WTC11 (cell line): Measurements from ENCODE around the gene PDCL2. TPM values are rescaled to one million over a fixed set of nuclear protein-coding genes. Genes with fewer than 3 reads are reported as not detected.

ENCODE experiments used
- ATAC-seq: fragments of 200-7000 bp; cut with Tn5 transposase; 2 replicates; pipeline ENCODE4 v1.10.0; 2021; ENCODE audit warnings: mild to moderate bottlenecking, moderate library complexity
- CTCF ChIA-PET: fragments of 300-600 bp; sonication (Branson Sonifier 250); formaldehyde crosslinking; loops from one replicate; lab custom pipeline; 2021; ENCODE audit warnings: antibody characterized with exemption; lab: Charles Lee
- POLR2A ChIA-PET: fragments of 350-600 bp; sonication (Branson Sonifier 250); formaldehyde crosslinking; loops from one replicate; lab custom pipeline; 2021; ENCODE audit warnings: antibody characterized with exemption; lab: Charles Lee
- DNase-seq: peaks from one replicate; pipeline ENCODE4 v3.0.0; 2021; ENCODE audit warnings: low spot score
- H3K27ac Mint-ChIP-seq: 2 replicates; pipeline ENCODE4 v1.8.0; 2021; ENCODE audit warnings: mixed read lengths
- H3K27me3 Mint-ChIP-seq: 2 replicates; pipeline ENCODE4 v1.8.0; 2021; ENCODE audit warnings: low read depth, mild to moderate bottlenecking, moderate library complexity, mixed read lengths
- H3K36me3 Mint-ChIP-seq: 2 replicates; pipeline ENCODE4 v1.8.0; 2021; ENCODE audit warnings: mixed read lengths
- H3K4me1 Mint-ChIP-seq: 2 replicates; pipeline ENCODE4 v1.8.0; 2022; ENCODE audit warnings: mixed read lengths
- H3K4me3 Mint-ChIP-seq: 2 replicates; pipeline ENCODE4 v1.8.0; 2021; ENCODE audit warnings: mild to moderate bottlenecking, moderate library complexity, mixed read lengths
- H3K9me3 Mint-ChIP-seq: 2 replicates; pipeline ENCODE4 v1.8.0; 2021; ENCODE audit warnings: mixed read lengths
- CREB1 ChIP-seq: sonication (generic); formaldehyde crosslinking; IDR thresholded peaks from 2 replicates; pipeline ENCODE4 v1.8.0; 2023; ENCODE audit warnings: mild to moderate bottlenecking, missing genetic modification reagents
- CREM ChIP-seq: sonication (generic); formaldehyde crosslinking; IDR thresholded peaks from 2 replicates; pipeline ENCODE4 v1.8.1; 2022; ENCODE audit warnings: mild to moderate bottlenecking, missing genetic modification reagents, moderate library complexity
- ELF4 ChIP-seq: sonication (generic); formaldehyde crosslinking; IDR thresholded peaks from 2 replicates; pipeline ENCODE4 v1.8.1; 2022; ENCODE audit warnings: low read depth, mild to moderate bottlenecking, moderate library complexity, missing genetic modification reagents
- EMX1 ChIP-seq: fragments of 250-450 bp; sonication (Bioruptor Pico); IDR thresholded peaks from 2 replicates; pipeline ENCODE4 v1.8.0; 2021; ENCODE audit warnings: mild to moderate bottlenecking
- GABPB1 ChIP-seq: sonication (generic); formaldehyde crosslinking; IDR thresholded peaks from 2 replicates; pipeline ENCODE4 v1.8.1; 2023; ENCODE audit warnings: mild to moderate bottlenecking, missing genetic modification reagents
- GTF2I ChIP-seq: fragments of 250-450 bp; sonication (Bioruptor Pico); conservative IDR thresholded peaks from 2 replicates; pipeline ENCODE4 v1.4.0; 2021; ENCODE audit warnings: mild to moderate bottlenecking
- HMGA2 ChIP-seq: fragments of 250-450 bp; sonication (Bioruptor Pico); IDR thresholded peaks from 2 replicates; pipeline ENCODE4 v1.4.0; 2021; ENCODE audit warnings: mild to moderate bottlenecking, moderate library complexity
- MYBL2 ChIP-seq: sonication (generic); formaldehyde crosslinking; IDR thresholded peaks from 2 replicates; pipeline ENCODE4 v1.8.1; 2023; ENCODE audit warnings: mild to moderate bottlenecking, moderate library complexity, missing genetic modification reagents
- NFATC4 ChIP-seq: fragments of 250-450 bp; sonication (Bioruptor Pico); IDR thresholded peaks from 2 replicates; pipeline ENCODE4 v1.9.0; 2021; ENCODE audit warnings: mild to moderate bottlenecking
- PRRX2 ChIP-seq: fragments of 250-450 bp; sonication (Bioruptor Pico); IDR thresholded peaks from 2 replicates; pipeline ENCODE4 v1.8.0; 2021; ENCODE audit warnings: mild to moderate bottlenecking
- SMAD3 ChIP-seq: sonication (generic); formaldehyde crosslinking; IDR thresholded peaks from 2 replicates; pipeline ENCODE4 v1.8.0; 2022; ENCODE audit warnings: missing genetic modification reagents, mild to moderate bottlenecking, borderline replicate concordance
- TP53 ChIP-seq: sonication (generic); formaldehyde crosslinking; IDR thresholded peaks from 2 replicates; pipeline ENCODE4 v1.8.1; 2023; ENCODE audit warnings: mild to moderate bottlenecking, missing genetic modification reagents
- ZNF138 ChIP-seq: sonication (generic); formaldehyde crosslinking; conservative IDR thresholded peaks from 2 replicates; pipeline ENCODE4 v1.8.1; 2022; ENCODE audit warnings: mild to moderate bottlenecking, moderate library complexity, missing genetic modification reagents
- ZNF396 ChIP-seq: fragments of 250-450 bp; sonication (Bioruptor Pico); IDR thresholded peaks from 2 replicates; pipeline ENCODE4 v1.8.0; 2021; ENCODE audit warnings: mild to moderate bottlenecking, moderate library complexity, borderline replicate concordance
- total RNA-seq: library from RNA; stranded (reverse); gene quantifications from 3 replicates; pipeline ENCODE4 v1.2.3, GENCODE V29; 2021
- TF ChIP-seq, protein P1 (sequence below): sonication (generic); formaldehyde crosslinking; IDR thresholded peaks from 2 replicates; pipeline ENCODE4 v1.8.1; 2022; ENCODE audit warnings: low read depth, missing genetic modification reagents, borderline replicate concordance
- TF ChIP-seq, protein P2 (sequence below): sonication (generic); formaldehyde crosslinking; IDR thresholded peaks from 2 replicates; pipeline ENCODE4 v1.8.1; 2022; ENCODE audit warnings: missing genetic modification reagents, borderline replicate concordance
- TF ChIP-seq, protein P3 (sequence below): sonication (generic); formaldehyde crosslinking; IDR thresholded peaks from 2 replicates; pipeline ENCODE4 v1.8.1; 2023; ENCODE audit warnings: mild to moderate bottlenecking, moderate library complexity, missing genetic modification reagents
- TF ChIP-seq, protein P4 (sequence below): fragments of 250-450 bp; sonication (Bioruptor Pico); IDR thresholded peaks from 2 replicates; pipeline ENCODE4 v1.9.0; 2021; ENCODE audit warnings: mild to moderate bottlenecking
- TF ChIP-seq, protein P5 (sequence below): fragments of 250-450 bp; sonication (Bioruptor Pico); IDR thresholded peaks from 2 replicates; pipeline ENCODE4 v1.9.0; 2021; ENCODE audit warnings: mild to moderate bottlenecking
- TF ChIP-seq, protein P6 (sequence below): sonication (generic); formaldehyde crosslinking; IDR thresholded peaks from 2 replicates; pipeline ENCODE4 v1.8.0; 2022; ENCODE audit warnings: mild to moderate bottlenecking, missing genetic modification reagents

PDCL2 gene
- total RNA-seq, 1 experiment from 2014 or later, result not detected

DNA sequence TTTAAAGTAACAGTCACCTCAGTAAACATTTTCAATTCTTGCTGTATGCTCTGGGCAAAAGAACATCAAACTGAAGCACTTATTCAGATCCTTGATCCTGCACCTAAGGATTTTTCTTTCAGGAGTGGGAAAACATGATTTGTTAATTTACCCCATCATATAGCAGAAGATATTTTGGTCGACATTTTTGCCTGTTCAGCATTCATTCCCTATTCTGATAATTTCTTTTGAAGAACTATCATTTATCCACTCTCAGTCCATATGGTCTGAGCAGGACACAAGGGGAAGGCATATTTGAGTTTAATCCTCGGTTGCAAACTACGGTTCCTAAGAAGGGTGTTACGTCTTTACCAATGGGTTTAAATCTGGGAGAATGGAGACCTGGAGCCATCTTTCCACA lies 44.1 kb downstream of the PDCL2 start (continued):
- TF ChIP-seq, protein P1, sequence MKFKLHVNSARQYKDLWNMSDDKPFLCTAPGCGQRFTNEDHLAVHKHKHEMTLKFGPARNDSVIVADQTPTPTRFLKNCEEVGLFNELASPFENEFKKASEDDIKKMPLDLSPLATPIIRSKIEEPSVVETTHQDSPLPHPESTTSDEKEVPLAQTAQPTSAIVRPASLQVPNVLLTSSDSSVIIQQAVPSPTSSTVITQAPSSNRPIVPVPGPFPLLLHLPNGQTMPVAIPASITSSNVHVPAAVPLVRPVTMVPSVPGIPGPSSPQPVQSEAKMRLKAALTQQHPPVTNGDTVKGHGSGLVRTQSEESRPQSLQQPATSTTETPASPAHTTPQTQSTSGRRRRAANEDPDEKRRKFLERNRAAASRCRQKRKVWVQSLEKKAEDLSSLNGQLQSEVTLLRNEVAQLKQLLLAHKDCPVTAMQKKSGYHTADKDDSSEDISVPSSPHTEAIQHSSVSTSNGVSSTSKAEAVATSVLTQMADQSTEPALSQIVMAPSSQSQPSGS, result no peak
- TF ChIP-seq ZNF396 (CRISPR knock-in tag), result no peak
- no peak for TF ChIP-seq HMGA2 (CRISPR knock-in tag)
- no peak for TF ChIP-seq NFATC4 (CRISPR knock-in tag)
- no peak for TF ChIP-seq CREM (CRISPR knock-in tag)
- no peak for TF ChIP-seq GABPB1 (CRISPR knock-in tag)
- no peak for TF ChIP-seq ELF4 (CRISPR knock-in tag)
- TF ChIP-seq EMX1 (CRISPR knock-in tag), result no peak
- TF ChIP-seq, protein P2, sequence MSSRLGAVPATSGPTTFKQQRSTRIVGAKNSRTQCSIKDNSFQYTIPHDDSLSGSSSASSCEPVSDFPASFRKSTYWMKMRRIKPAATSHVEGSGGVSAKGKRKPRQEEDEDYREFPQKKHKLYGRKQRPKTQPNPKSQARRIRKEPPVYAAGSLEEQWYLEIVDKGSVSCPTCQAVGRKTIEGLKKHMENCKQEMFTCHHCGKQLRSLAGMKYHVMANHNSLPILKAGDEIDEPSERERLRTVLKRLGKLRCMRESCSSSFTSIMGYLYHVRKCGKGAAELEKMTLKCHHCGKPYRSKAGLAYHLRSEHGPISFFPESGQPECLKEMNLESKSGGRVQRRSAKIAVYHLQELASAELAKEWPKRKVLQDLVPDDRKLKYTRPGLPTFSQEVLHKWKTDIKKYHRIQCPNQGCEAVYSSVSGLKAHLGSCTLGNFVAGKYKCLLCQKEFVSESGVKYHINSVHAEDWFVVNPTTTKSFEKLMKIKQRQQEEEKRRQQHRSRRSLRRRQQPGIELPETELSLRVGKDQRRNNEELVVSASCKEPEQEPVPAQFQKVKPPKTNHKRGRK, result no peak
- TF ChIP-seq CREB1, result no peak
- TF ChIP-seq ZNF138, result no peak
- TF ChIP-seq, protein P3, sequence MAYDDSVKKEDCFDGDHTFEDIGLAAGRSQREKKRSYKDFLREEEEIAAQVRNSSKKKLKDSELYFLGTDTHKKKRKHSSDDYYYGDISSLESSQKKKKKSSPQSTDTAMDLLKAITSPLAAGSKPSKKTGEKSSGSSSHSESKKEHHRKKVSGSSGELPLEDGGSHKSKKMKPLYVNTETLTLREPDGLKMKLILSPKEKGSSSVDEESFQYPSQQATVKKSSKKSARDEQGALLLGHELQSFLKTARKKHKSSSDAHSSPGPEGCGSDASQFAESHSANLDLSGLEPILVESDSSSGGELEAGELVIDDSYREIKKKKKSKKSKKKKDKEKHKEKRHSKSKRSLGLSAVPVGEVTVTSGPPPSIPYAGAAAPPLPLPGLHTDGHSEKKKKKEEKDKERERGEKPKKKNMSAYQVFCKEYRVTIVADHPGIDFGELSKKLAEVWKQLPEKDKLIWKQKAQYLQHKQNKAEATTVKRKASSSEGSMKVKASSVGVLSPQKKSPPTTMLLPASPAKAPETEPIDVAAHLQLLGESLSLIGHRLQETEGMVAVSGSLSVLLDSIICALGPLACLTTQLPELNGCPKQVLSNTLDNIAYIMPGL (CRISPR knock-in tag), result no peak
- TF ChIP-seq, protein P4, sequence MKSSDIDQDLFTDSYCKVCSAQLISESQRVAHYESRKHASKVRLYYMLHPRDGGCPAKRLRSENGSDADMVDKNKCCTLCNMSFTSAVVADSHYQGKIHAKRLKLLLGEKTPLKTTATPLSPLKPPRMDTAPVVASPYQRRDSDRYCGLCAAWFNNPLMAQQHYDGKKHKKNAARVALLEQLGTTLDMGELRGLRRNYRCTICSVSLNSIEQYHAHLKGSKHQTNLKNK (CRISPR knock-in tag), result no peak
- TF ChIP-seq TP53 (CRISPR knock-in tag), result no peak

DNA sequence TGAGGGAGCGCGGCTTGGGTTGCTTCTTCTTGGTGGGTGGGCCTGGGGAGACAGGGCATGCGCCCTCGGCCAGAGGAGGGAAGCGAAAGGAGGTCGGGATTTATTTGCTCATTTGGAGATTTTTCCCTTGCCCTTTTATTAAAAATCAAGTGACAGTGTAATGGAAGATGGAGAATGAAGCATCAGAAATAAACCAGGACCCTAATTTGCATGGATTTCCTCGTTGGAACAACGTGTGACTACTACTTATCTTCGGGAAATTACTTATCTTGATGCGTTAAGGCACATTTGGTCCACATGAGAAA lies 44.6 kb downstream of the PDCL2 start:
- peak; percentile 5 for ATAC-seq

More for the DNA sequence above, 44.6 kb downstream of the PDCL2 start:
- DNase-seq, result peak; percentile 51
- Mint-ChIP-seq H3K27ac (peak overlapping the region; percentile 97), H3K36me3 (peaks cover 3% of the 10 kb centered on the region; the same call in 1 of the 2 replicates), H3K9me3 (peaks cover 7% of the 10 kb centered on the region), H3K4me3 (peak overlapping the region; percentile 91)
- POLR2A ChIA-PET, result no interaction called here
- TF ChIP-seq GTF2I, result no peak
- TF ChIP-seq, protein P5, sequence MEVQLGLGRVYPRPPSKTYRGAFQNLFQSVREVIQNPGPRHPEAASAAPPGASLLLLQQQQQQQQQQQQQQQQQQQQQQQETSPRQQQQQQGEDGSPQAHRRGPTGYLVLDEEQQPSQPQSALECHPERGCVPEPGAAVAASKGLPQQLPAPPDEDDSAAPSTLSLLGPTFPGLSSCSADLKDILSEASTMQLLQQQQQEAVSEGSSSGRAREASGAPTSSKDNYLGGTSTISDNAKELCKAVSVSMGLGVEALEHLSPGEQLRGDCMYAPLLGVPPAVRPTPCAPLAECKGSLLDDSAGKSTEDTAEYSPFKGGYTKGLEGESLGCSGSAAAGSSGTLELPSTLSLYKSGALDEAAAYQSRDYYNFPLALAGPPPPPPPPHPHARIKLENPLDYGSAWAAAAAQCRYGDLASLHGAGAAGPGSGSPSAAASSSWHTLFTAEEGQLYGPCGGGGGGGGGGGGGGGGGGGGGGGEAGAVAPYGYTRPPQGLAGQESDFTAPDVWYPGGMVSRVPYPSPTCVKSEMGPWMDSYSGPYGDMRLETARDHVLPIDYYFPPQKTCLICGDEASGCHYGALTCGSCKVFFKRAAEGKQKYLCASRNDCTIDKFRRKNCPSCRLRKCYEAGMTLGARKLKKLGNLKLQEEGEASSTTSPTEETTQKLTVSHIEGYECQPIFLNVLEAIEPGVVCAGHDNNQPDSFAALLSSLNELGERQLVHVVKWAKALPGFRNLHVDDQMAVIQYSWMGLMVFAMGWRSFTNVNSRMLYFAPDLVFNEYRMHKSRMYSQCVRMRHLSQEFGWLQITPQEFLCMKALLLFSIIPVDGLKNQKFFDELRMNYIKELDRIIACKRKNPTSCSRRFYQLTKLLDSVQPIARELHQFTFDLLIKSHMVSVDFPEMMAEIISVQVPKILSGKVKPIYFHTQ (CRISPR knock-in tag), result no peak
- TF ChIP-seq, protein P6, sequence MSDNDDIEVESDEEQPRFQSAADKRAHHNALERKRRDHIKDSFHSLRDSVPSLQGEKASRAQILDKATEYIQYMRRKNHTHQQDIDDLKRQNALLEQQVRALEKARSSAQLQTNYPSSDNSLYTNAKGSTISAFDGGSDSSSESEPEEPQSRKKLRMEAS, result no peak
- no peak for TF ChIP-seq PRRX2 (CRISPR knock-in tag)
- no peak for TF ChIP-seq SMAD3 (CRISPR knock-in tag)
- no peak for TF ChIP-seq MYBL2 (CRISPR knock-in tag)
- TF ChIP-seq HMGA2 (CRISPR knock-in tag), result no peak
- TF ChIP-seq, all 79 proteins: peak for 0
- H3K4me1 Mint-ChIP-seq, result peaks cover 54% of the 10 kb centered on the region
- H3K27me3 Mint-ChIP-seq, result no peaks in the 10 kb centered on the region
- CTCF ChIA-PET, result interaction anchor here (0.7 kb wide), 1 partner anchor 13 kb away, joined by 3 read pairs; no protein-coding TSS in a partner anchor
